OCI-LY1 (cell line): ENCODE results near the gene PRSS53.

Experiments
- EZH2 ChIP-seq: fragments of 200-600 bp; sonication (generic), shearing (Covaris generic); IDR thresholded peaks from 2 replicates; pipeline ENCODE4 v1.8.0; 2017; ENCODE audit warnings: borderline replicate concordance, mixed run types, mild to moderate bottlenecking, antibody characterized with exemption, low read length, moderate library complexity, mixed read lengths
- TF ChIP-seq, protein P1 (sequence below): fragments of 200-600 bp; sonication (generic), shearing (Covaris generic); IDR thresholded peaks from 2 replicates; pipeline ENCODE4 v1.5.1; 2017; ENCODE audit warnings: mild to moderate bottlenecking, antibody characterized with exemption, low read length, moderate library complexity, mixed read lengths

DNA sequence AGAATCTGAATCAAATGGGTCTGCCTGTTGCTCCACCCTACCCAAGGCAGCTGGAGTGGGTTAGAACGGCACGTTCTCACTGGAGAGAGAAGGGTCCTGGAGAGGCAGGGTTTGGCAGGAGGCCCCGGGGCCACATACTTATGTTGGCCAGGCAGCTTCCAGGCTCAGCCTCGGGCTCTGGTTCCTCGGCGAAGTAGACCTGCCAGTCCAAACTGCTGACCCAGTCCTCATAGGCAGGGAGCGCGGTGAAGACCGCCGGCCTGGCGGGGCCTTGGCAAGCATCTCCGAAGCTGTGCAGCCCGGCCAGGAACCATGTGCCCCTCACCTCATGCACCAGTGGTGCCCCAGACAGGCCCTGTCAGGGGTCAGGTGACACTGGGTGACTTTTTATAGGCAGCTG, 4.8 kb downstream of the PRSS53 start:
- TF ChIP-seq, protein P1, sequence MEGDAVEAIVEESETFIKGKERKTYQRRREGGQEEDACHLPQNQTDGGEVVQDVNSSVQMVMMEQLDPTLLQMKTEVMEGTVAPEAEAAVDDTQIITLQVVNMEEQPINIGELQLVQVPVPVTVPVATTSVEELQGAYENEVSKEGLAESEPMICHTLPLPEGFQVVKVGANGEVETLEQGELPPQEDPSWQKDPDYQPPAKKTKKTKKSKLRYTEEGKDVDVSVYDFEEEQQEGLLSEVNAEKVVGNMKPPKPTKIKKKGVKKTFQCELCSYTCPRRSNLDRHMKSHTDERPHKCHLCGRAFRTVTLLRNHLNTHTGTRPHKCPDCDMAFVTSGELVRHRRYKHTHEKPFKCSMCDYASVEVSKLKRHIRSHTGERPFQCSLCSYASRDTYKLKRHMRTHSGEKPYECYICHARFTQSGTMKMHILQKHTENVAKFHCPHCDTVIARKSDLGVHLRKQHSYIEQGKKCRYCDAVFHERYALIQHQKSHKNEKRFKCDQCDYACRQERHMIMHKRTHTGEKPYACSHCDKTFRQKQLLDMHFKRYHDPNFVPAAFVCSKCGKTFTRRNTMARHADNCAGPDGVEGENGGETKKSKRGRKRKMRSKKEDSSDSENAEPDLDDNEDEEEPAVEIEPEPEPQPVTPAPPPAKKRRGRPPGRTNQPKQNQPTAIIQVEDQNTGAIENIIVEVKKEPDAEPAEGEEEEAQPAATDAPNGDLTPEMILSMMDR: no peak
- TF ChIP-seq EZH2: no peak
